Esophagus squamous epithelium (tissue), 4 donors: Measurements from ENCODE around the gene CNTNAP2.

Source experiments
- POLR2A ChIP-seq, 4 donors: fragments of 450-650 bp; IDR thresholded peaks; one replicate each; pipeline ENCODE4 v1.6.1; 2017; ENCODE audit warnings: antibody characterized with exemption in 4 of 4, mild to moderate bottlenecking in 4 of 4, moderate library complexity in 3 of 4
- TF ChIP-seq, protein P1 (sequence below), 6 experiments: fragments of 450-650 bp in 4 of 6; fragments of 200-600 bp in 2 of 6; sonication (generic) in 2 of 6; IDR thresholded peaks; one replicate each; pipeline ENCODE4 v1.5.1; 2016 to 2019; ENCODE audit warnings: antibody characterized with exemption in 6 of 6, mild to moderate bottlenecking in 4 of 6, moderate library complexity in 4 of 6

DNA sequence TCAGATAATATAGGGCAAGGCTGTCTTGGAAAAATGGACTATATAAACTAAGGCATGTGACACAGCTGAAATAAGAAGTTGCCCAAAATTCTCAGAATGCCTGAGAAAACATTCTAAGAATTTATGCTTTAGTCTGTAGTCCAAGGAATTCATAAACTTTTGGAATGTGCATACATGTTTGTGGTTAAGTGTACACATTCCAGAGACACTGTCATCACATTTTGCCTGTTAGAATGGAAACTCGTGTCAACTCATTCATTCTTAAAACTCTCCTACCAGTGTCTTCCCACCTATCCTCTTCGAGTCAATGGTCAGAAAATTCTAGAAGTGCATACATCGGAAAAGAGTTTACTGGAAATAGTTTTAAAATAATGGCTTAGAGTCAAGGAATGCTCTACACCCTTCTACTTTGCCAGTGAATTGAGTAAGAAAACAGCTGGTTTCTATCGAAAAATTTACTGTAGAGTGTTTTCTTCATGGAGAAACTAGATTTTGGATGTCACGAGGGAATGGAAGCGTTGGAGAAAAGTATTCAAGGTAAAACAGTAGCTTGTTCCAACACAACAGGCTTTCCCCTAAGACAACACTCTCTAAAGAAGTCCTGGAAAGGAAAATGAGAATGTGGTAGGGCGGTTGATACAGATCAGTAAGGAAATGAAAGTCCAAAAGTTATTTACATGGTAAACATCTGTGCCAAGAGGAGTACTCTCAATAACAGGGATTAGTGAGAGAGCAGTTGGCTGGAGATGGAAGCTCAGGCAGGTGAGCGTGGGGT is 1296.4 kb downstream of the CNTNAP2 start:
- TF ChIP-seq, protein P1, sequence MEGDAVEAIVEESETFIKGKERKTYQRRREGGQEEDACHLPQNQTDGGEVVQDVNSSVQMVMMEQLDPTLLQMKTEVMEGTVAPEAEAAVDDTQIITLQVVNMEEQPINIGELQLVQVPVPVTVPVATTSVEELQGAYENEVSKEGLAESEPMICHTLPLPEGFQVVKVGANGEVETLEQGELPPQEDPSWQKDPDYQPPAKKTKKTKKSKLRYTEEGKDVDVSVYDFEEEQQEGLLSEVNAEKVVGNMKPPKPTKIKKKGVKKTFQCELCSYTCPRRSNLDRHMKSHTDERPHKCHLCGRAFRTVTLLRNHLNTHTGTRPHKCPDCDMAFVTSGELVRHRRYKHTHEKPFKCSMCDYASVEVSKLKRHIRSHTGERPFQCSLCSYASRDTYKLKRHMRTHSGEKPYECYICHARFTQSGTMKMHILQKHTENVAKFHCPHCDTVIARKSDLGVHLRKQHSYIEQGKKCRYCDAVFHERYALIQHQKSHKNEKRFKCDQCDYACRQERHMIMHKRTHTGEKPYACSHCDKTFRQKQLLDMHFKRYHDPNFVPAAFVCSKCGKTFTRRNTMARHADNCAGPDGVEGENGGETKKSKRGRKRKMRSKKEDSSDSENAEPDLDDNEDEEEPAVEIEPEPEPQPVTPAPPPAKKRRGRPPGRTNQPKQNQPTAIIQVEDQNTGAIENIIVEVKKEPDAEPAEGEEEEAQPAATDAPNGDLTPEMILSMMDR (IDR thresholded peaks at IDR 0.05) = no peak
- no peak for TF ChIP-seq POLR2A (IDR thresholded peaks at IDR 0.05)
